Stimulated activated CD4-positive, alpha-beta T cell treated with anti-CD3 and anti-CD28 coated beads, Interleukin-2, amount 100 ng/mL, for 4 hours (primary cell): ENCODE results near the gene C11orf86.

Source experiments
- DNase-seq: peaks from one replicate; pipeline ENCODE4 v3.0.0-alpha.2; 2020; ENCODE audit warnings: low read depth

The C11orf86 gene

DNA sequence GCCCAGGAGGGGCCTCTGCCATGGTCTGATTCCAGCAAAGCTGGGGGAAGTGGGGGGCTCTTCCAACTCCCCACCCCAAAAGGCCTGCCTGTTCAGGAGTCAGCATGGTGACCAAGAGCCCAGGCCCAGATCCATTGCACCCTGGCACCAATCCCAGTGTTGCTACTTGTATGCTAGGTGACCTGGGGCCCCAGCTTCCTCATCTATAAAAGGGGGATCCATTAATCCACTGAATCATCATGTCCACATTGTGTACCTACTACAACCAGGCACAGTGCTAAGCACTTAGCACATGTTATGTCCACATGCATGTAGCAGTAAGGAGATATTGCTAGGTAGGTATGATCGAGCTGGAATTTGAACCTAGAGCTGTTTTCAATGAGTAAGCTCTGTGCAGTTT lies 49.9 kb downstream of the C11orf86 start:
- no peak for DNase-seq

DNA sequence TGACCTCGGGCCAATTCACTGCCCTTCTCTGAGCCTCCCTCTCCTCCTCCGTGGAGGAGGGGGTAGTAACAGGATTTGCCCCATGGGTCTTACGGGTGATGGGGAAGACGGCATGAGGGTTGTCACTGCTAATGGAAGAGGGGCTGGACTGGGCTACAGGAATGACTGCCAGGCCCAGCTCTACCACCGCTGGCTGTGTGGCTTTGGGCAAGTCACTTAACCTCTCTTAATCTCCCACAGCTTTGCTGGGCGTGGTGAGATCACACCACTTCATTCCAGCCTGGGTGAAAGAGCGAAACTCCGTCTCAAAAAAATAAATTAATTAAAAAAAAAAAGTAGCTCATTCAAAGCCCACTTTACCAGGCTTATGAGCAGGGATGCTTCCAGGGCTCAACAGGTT lies 50.6 kb downstream of the C11orf86 start:
- no peak for DNase-seq
